HUES6 (cell line): ENCODE results near the gene TNNI3.
A peak's percentile ranks its signal among the peaks of the same experiment; 100 is the strongest.
"Not testable (repeated sequence)": the region's sequence is repeated elsewhere in the genome, so short reads cannot be mapped to it uniquely, and the experiment has no call there.

Source experiments
- H3K27ac ChIP-seq: 2 replicates; pipeline ENCODE4 v1.7.0; 2013; ENCODE audit warnings: low read depth, mild to moderate bottlenecking, low read length, inconsistent platforms
- H3K27me3 ChIP-seq: 2 replicates; pipeline ENCODE4 v1.6.1; 2013; ENCODE audit warnings: low read length; ENCODE audit not compliant: control insufficient read depth, insufficient read depth
- H3K36me3 ChIP-seq: 2 replicates; pipeline ENCODE4 v1.6.1; 2013; ENCODE audit warnings: low read length; ENCODE audit not compliant: control insufficient read depth, insufficient read depth
- H3K4me1 ChIP-seq: 2 replicates; pipeline ENCODE4 v1.6.1; 2013; ENCODE audit warnings: low read length; ENCODE audit not compliant: control insufficient read depth, insufficient read depth
- H3K4me3 ChIP-seq: 2 replicates; pipeline ENCODE4 v1.5.1; 2013; ENCODE audit warnings: low read depth, low read length
- H3K9ac ChIP-seq: one replicate; pipeline ENCODE4 v1.6.1; 2013; ENCODE audit warnings: mild to moderate bottlenecking, low read length
- H3K9me3 ChIP-seq: 2 replicates; pipeline ENCODE4 v1.6.1; 2013; ENCODE audit warnings: low read depth, low read length; ENCODE audit not compliant: control insufficient read depth, insufficient read depth

TNNI3 gene

GRCh38 chr19:55156202-55157063, 1.1 kb downstream of the TNNI3 start:
- no peak overlapping the region for H3K27ac ChIP-seq
- H3K9me3 ChIP-seq: no peaks in the 10 kb centered on the region
- H3K9ac ChIP-seq: no peak overlapping the region

DNA sequence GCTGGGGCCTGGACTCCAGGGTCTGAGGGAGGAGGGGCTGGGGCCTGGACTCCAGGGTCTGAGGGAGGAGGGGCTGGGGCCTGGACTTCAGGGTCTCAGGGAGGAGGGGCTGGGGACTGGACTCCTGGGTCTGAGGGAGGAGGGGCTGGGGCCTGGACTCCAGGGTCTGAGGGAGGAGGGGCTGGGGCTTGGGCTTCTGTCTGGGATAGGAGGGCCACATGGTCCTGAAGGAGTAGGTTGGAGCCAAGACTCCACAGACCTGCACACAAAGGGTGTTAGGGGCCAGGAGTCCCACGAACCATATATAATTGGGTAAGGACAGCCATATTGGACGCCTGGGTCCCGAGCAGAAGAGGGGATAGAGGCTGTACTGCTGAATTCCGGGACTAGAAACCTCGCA, 1.7 kb downstream of the TNNI3 start:
- not testable (repeated sequence) for H3K9ac ChIP-seq, H3K27ac ChIP-seq, H3K36me3 ChIP-seq, H3K27me3 ChIP-seq, H3K9me3 ChIP-seq
- Histone ChIP-seq H3K4me1 (peaks cover 25% of the 10 kb centered on the region), H3K4me3 (peak overlapping the region; percentile 62)

More at GRCh38 chr19:55156202-55157063, 1.1 kb downstream of the TNNI3 start:
- H3K36me3 ChIP-seq: peaks cover 6% of the 10 kb centered on the region
- peak overlapping the region; percentile 62 for H3K4me3 ChIP-seq
- peaks cover 25% of the 10 kb centered on the region for H3K4me1 ChIP-seq
- peaks cover 16% of the 10 kb centered on the region for H3K27me3 ChIP-seq

- Histone ChIP-seq H3K4me3 (no peak overlapping the region), H3K27me3 (peaks cover 10% of the 10 kb centered on the region), H3K9ac (no peak overlapping the region), H3K36me3 (peaks cover 6% of the 10 kb centered on the region), H3K27ac (no peak overlapping the region), H3K9me3 (no peaks in the 10 kb centered on the region), H3K4me1 (peaks cover 24% of the 10 kb centered on the region)
Observed at GRCh38 chr19:55153652-55154264, 3.8 kb downstream of the TNNI3 start.

- Histone ChIP-seq H3K36me3 (peaks cover 6% of the 10 kb centered on the region), H3K4me3 (no peak overlapping the region), H3K9me3 (no peaks in the 10 kb centered on the region), H3K27me3 (peaks cover 1% of the 10 kb centered on the region; the same call in 1 of the 2 replicates), H3K4me1 (peaks cover 26% of the 10 kb centered on the region), H3K27ac (no peak overlapping the region), H3K9ac (no peak overlapping the region)
Observed at GRCh38 chr19:55152017-55152416, 5.5 kb downstream of the TNNI3 start.

- Histone ChIP-seq H3K4me3 (peak within 1 kb of the TSS; percentile 48), H3K9ac (no peak within 1 kb of the TSS), H3K27ac (no peak within 1 kb of the TSS), H3K4me1 (peaks cover 26% of the 10 kb centered on the region), H3K9me3 (no peaks in the 10 kb centered on the region), H3K27me3 (no peaks in the 10 kb centered on the region), H3K36me3 (peaks cover 11% of the 10 kb centered on the region)
Observed at GRCh38 chr19:55149078-55150003, 8.2 kb downstream of the TNNI3 start, which contains the start of gene TNNT1. TNNT1 (minus strand) TSS chr19:55149206; CDS start chr19:55147157, 2,049 bp downstream.

DNA sequence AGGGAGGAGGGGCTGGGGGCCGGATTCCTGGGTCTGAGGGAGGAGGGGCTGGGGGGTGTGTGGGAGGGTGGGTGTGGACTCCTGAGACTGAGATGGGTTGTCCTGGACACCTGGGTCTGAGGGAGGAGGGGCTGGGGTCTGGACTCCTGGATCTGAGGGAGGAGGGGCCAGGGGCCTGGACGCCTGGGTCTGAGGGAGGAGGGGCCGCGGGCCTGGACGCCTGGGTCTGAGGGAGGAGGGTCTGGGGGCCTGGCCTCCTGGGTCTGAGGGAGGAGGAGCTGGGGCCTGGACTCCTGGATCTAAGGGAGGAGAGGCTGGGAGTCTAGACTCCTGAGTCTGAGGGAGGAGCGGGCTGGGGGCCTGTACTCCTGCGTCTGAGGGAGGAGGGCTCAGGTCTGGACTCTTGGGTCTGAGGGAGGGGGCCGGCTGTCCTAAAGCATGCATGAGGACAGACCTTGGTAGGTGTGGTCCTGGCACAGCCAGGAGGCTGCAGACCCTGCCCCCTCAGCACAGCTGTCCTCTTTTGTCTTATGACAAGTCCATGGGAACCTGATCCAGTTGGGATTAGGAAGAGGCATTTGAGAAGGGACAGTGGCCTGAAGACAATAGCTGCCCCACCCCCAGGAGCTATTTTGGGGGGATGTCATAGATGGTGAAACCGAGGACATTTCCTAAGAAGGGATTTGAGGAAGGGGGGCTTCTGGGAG, 9.8 kb downstream of the TNNI3 start:
- Histone ChIP-seq H3K27ac (no peak overlapping the region), H3K4me3 (peak overlapping the region; percentile 74; the same call in 1 of the 2 replicates), H3K27me3 (no peaks in the 10 kb centered on the region)

DNA sequence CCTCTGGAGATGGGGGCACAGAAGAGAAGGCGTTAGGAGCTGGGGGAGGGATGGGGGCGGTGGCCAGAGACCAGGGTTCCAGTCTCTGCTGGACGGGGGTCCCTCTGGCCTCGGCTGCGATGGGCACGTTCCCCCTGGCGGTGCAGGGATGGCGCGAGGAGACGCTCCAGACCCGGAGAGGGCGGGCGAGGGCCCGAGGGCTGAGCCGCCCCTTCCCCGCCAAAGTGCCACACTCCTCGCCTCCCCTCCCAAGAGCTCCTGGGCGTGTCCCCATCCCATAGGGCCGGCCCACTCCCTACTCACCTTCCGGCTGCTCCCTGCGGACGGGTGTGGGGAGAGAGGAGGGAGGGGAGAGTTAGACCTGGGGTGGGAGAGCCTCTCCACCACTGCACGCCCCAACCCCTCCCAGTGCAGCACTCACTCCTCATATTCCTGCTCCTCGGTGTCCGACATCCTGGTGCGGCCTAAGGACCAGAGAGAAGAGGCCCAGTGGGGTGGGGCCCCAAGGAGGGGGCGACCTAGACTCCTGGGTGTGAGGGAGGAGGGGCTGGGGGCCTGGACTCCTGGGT, 10.7 kb downstream of the TNNI3 start:
- no peak overlapping the region for H3K9ac ChIP-seq
- peaks cover 26% of the 10 kb centered on the region for H3K4me1 ChIP-seq
- H3K27ac ChIP-seq: peak overlapping the region; percentile 50; the same call in 1 of the 2 replicates
- H3K9me3 ChIP-seq: no peaks in the 10 kb centered on the region
- H3K36me3 ChIP-seq: peaks cover 8% of the 10 kb centered on the region
- no peaks in the 10 kb centered on the region for H3K27me3 ChIP-seq
- H3K4me3 ChIP-seq: peak overlapping the region; percentile 74

More for the DNA sequence above, 9.8 kb downstream of the TNNI3 start:
- H3K9ac ChIP-seq: no peak overlapping the region
- H3K36me3 ChIP-seq: peaks cover 12% of the 10 kb centered on the region
- H3K4me1 ChIP-seq: peaks cover 26% of the 10 kb centered on the region
- H3K9me3 ChIP-seq: no peaks in the 10 kb centered on the region

- H3K27ac ChIP-seq: no peak overlapping the region
- no peaks in the 10 kb centered on the region for H3K9me3 ChIP-seq
- peak overlapping the region; percentile 74 for H3K4me3 ChIP-seq
- peaks cover 8% of the 10 kb centered on the region for H3K36me3 ChIP-seq
- H3K9ac ChIP-seq: no peak overlapping the region
- H3K27me3 ChIP-seq: no peaks in the 10 kb centered on the region
- H3K4me1 ChIP-seq: peaks cover 26% of the 10 kb centered on the region
Observed at GRCh38 chr19:55146078-55146704, 11.3 kb downstream of the TNNI3 start.

DNA sequence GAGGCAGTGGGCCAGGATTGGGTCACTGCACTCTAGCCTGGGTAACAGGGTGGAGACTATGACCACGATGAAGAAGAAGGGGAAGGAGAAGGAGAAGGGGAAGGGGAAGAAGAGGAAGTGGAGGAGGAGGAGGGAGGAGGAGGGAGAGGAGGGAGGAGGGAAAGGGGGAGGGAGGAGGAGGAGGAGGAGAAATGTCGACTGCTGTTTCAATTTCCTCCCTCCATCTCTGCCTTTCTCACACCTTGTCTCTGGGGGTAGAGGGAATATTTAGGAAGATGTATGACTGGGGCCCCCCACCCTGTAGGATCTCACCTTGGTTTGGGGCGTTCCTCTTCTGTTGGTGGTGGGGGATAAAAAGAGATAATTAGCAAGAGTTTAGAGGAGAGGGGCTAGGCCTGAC, 12.3 kb downstream of the TNNI3 start:
- Histone ChIP-seq H3K9me3 (no peaks in the 10 kb centered on the region), H3K4me3 (peak overlapping the region; percentile 40; the same call in 1 of the 2 replicates), H3K36me3 (peaks cover 8% of the 10 kb centered on the region), H3K27ac (no peak overlapping the region), H3K4me1 (peaks cover 28% of the 10 kb centered on the region), H3K9ac (no peak overlapping the region), H3K27me3 (no peaks in the 10 kb centered on the region)
